GM21723 (cell line): ENCODE measurements around the gene VAV1.
"Not testable (repeated sequence)": the region's sequence is repeated elsewhere in the genome, so short reads cannot be mapped to it uniquely, and the experiment has no call there.

Experiments
- ATAC-seq: cut with Tn5 transposase; IDR thresholded peaks from one replicate; pipeline ENCODE4 v1.9.1; 2021; ENCODE audit warnings: mild to moderate bottlenecking, moderate library complexity; ENCODE audit not compliant: unreplicated experiment

Gene VAV1

DNA sequence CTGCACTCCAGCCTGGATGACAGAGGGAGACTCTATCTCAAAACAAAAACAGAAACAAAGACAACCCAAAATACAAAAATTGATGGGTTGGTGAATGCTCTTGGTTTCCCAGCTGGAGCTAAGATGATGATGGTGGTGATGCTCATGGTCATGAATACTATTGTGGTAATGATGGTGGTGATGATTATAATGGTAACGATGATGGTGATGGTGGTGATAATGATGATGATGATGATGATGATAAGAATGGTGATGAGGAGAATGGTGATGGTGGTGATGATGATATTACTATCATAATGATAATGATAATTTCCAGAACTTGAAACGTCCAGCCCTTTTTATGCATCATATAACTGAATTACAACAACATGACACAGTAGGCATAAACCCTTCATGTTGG, 40.1 kb downstream of the VAV1 start:
- no peak for ATAC-seq

DNA sequence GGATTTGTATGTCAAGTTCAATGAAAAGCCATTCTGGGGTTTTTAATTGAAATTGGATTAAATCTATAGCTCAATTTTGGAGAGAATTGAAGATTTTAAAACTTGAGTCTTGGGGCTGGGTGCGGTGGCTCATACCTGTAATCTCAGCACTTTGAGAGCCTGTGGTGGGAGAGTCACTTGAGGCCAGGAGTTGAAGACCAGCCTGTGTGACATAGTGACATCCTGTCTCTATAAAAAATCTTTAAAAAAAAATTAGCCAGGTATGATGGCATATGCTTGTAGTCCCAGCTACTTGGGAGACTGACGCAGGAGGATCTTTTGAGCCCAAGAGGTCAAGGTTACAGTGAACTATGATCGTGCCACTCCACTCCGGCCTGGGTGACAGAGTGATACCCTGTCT, 41.2 kb downstream of the VAV1 start:
- no peak for ATAC-seq

DNA sequence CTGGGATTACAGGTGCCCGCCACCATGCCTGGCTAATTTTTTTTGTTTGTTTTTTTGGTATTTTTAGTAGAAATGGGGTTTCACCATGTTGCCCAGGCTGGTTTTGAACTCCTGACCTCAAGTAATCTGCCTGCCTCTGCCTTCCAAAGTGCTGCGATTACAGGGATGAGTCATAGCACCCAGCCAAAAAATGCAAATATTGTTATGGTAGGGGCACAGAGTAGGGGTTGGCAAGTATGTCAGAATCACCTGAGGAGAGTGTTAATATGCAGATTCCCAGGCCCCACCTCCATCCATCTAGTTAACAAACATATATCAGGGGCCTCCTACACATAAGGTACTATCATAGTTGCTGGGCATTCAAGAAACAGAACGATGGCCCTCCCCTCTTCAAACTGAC, 44.7 kb downstream of the VAV1 start:
- ATAC-seq: no peak

DNA sequence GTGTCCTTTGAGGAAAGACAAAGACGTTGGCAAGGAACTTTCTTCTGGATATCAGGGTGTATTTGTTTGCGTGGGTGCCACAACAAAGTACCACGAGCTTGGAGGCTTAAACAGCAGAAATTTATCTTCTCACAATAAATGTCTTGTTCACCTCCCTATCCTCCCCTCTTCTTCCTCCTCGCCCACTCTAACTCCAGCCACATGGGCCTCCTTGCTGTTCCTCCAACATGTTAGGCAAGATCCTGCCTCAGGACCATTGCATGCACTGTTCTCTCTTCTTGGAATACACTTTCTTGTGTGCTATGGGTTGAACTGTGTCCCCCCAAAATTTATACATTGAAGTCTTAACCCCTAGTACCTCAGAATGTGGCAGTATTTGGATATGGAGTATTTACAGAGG, 45.7 kb downstream of the VAV1 start:
- ATAC-seq: no peak

DNA sequence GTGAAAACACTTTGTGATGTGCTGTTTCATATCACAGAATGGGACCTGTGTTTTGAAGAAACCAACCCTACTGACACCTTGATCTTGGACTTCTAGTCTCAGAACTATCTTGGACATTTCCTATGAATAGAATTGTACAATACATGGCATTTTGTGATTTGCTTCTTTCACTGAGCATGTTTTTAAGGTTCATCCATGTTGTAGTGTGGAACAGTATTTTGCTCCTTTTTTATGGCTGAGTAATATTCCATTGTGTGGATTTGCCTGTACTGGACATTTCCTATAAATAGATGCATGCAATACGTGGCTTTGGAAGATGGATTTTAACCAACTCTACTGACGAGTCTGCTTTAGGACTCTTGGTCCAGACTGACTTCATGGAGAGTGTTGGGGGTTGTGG, 46.8 kb downstream of the VAV1 start:
- ATAC-seq: no peak

DNA sequence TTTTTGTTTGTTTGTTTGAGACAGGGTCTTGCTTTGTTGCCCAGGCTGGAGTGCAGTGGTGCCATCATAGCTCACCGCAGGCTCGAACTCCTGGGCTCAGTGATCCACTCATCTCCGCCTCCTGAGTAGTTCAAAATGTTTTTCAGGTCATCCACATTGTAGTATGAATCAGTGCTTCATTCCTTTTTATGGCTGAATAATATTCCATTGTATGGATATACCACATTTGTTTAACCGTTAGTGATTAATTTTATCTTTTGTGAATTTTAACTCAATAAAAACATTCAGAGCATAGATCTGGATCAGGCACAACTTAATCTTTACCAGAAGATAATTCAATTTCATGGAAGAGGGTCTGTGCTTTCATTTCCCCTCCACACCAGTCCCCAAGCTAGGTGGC, 47.7 kb downstream of the VAV1 start:
- ATAC-seq: no peak

DNA sequence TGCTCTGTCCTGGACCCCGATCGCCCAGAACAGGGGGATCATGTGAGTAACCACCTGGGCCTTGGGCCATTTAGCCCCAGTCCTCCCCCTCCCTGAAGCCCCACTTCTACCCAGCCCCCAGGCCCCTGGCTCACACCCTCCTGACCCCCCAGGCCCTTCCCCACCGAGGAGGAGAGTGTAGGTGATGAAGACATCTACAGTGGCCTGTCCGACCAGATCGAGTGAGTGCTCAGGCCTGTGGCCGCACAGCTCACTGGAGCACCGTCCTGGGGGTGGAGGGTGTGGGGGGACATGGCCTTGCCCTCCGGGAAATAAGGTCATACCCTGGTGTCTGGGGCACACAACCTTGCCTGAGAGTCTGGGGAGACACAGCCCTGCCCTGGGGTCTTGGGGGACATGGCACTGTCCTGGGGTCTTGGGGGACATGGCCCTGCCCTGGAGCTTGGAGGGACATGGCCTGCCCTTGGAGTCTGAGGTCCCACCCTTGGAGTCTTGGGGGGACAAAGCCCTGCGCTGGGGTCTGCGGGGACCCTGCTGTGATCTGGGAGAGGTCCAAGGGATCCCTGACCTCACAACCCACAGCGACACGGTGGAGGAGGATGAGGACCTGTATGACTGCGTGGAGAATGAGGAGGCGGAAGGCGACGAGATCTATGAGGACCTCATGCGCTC, 49.3 kb downstream of the VAV1 start:
- ATAC-seq: no peak

DNA sequence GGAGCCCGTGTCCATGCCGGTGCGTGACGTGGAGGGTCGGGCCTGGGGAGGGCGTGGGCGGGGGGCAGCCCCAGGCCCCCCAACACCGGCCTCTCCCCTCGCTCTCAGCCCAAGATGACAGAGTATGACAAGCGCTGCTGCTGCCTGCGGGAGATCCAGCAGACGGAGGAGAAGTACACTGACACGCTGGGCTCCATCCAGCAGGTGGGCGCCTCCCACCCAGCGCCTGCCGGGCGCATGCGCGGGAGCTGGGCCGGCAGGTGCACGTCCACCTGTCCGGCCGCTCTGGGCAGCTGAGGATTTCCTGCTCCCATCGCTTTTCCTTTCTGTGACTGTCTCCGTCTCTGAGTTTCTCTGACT, 49.8 kb downstream of the VAV1 start:
- no peak for ATAC-seq

DNA sequence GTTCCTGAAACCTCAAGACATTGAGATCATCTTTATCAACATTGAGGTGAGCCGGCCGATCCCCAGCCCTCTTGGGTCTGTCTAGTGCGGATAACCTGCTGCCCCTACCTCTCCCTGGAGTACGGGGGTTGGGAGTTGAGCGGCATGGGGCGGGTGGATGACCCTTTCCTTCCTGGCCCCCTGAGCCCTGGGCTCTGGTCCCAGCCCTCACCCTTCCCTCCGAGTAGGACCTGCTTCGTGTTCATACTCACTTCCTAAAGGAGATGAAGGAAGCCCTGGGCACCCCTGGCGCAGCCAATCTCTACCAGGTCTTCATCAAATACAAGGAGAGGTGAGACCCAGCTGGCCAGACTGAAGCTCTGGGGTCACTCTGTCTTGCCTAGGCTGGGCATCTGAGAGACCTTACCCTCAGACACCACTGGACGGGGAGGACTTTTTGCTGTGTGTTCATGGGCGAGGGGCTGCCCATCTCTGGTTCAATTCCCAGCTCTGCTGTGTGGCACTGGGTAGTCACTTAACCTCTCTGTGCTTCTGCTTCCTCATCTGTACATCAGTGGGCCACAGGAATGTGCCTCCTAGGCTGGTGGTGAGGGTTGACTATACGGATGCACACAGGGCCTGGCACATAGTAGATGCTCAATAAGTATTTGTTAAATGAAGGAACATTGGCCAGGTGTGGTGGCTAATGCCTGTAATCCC, 52.7 kb downstream of the VAV1 start:
- ATAC-seq: no peak

DNA sequence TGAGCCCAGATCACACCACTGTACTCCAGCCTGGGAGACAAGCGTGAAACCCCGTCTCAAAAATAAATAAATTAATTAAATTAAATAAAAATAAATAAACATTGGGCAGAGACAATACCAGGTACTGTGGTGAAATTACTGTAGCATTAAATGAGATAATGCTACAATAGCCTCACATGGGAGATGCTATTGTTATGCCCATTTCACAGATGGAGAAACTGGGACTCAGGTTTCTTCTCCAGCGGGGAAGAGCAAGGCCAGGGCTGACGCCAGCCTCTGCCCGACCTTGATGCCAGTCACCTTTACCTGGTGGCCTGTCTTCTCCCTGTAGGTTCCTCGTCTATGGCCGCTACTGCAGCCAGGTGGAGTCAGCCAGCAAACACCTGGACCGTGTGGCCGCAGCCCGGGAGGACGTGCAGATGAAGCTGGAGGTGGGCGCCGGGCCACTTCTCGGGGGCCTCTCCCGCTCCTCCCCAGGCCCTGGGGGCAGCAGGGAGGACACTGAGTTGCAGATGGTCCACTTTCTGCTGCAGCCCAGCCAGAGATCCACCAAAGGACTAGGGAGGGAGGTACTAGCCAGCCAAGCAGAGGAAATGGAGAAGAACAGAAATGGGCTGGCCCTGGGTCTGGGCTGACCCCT, 53.9 kb downstream of the VAV1 start:
- ATAC-seq: no peak

DNA sequence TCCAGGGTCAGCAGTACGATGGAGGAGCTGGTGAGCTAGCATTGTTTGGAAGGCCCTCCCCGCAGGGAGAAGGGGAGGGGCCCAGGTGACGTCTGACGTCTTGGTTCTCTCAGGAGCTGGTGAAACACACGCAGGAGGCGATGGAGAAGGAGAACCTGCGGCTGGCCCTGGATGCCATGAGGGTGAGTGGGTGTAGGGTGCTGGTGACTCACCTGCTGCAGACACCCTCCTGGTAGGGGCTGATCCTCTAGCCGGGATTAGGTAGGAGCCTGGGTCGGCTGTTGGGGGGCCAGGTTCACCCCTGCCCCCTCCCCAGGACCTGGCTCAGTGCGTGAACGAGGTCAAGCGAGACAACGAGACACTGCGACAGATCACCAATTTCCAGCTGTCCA, 55.8 kb downstream of the VAV1 start:
- no peak for ATAC-seq

DNA sequence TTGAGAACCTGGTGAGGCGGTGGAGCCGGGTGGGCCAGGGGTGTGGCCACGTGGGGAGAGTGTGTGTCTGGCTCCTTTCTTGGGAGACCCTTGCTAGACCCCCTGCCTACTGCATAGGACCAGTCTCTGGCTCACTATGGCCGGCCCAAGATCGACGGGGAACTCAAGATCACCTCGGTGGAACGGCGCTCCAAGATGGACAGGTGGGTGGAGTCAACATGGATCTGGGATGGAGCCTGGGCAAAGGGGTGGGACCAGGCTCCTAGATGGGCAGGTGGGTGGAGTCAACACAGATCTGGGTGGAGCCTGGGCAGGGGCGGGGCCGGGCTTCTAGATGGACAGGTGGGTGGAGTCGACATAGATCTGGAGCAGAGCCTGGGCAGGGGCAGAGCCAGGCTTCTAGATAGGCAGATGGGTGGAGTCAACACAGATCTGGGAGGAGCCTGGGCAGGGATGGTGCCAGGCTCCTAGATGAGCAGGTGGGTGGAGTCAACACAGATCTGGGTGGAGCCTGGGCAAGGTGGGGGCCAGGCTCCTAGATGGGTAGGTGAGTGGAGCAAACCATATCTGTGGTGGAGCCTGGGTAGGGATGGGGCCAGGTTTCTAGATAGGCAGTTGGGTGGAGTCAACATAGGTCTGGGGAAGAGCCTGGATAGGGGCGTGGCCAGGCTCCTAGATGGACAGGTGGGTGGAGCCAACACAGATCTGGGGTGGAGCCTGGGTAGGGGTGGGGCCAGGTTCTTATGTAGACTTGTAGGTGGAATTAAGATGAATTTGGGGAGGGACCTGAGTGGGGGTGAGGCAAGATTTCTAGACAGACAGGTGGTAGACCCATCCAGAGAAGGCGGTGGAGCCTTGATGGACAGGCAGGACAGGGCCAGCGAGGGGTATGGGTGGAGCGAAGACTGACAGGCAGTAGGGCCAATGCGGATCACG, 56.5 kb downstream of the VAV1 start:
- no peak for ATAC-seq

DNA sequence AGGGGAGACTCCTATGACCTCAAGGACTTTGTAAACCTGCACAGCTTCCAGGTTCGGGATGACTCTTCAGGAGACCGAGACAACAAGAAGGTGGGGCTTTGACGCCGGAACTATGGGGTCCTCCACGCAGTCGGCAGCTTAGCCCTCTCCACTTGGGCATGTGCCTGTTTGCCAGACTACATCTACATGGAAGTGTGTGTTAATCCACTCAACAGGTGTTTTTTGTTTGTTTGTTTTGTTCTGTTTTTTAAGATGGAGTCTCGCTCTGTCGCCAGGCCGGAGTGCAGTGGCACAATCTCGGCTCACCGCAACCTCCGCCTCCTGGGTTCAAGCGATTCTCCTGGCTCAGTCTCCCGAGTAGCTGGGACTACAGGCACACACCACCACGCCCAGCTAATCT, 57.3 kb downstream of the VAV1 start:
- ATAC-seq: not testable (repeated sequence)

DNA sequence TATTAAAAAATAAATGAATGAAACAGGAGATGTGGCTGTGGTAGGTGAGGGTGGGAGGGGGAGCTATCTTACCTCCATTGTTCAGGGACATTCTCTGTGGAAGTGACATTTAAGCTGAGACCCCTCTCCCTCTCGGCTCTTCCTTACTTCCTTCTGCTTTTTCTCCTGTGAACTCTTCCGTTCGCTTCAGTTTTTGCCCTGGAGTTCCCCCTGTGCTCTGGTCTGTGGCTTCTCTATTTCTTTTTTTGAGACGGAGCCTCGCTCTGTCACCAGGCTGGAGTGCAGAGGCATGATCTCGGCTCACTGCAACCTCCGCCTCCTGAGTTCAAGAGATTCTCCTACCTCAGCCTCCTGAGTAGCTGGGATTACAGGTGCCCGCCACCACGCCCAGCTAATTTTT, 58.6 kb downstream of the VAV1 start:
- ATAC-seq: not testable (repeated sequence)

DNA sequence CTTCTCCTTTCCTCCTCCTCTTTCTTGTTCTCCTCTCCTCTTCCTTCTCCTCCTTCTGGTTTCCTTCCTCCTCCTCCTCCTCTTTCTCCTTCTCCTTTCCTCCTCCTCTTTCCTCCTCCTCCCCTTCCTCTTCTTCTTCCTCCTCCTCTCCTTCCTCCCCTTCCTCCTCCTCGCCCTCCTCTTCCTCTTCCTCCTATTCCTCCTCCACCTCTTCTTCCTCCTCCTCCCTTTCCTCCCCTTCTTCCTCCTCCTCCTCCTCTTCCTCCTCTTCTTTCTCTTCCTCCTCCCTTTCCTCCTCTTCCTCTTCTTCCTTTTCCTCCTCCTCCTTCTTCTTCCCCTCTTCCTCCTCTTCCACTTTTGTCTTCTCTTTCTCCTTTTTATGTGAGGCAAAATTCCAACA, 59.9 kb downstream of the VAV1 start:
- no peak for ATAC-seq

DNA sequence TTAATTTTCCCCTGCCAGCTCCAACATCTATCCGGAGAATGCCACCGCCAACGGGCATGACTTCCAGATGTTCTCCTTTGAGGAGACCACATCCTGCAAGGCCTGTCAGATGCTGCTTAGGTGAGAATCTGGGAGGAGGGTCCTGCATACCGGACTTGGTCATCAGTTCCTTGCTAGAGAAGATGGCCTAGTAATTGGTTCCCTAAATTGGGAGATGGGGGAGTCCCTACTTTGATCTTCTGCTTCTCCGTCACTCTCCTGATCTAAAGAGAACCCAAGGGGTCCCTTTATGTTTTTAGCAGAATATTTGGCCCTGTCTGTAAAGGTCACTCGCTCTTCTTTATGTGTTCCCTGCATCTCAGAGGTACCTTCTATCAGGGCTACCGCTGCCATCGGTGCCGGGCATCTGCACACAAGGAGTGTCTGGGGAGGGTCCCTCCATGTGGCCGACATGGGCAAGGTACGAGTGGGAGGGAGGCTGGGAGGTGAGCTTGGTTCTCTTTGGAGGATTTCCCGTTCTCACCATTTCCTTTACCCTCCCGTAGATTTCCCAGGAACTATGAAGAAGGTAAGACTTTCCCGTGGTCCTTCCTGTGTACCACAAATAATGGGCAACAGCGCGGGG, 60.8 kb downstream of the VAV1 start:
- no peak for ATAC-seq

DNA sequence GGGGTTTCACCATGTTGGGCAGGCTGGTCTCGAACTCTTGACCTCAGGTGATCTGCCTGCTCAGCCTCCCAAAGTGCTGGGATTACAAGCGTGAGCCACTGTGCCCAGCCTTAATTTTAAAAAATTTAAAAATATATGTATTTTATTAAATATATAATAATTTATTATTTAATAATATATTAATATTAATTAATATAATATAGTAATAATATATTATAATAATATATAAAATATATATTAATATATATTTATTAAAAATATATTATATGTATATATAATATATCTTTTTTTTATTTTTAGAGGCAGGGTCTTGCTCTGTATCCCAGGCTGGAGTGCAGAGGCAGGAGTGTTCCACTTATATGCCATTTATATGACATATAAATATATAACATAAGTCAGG, 61.9 kb downstream of the VAV1 start:
- no peak for ATAC-seq

DNA sequence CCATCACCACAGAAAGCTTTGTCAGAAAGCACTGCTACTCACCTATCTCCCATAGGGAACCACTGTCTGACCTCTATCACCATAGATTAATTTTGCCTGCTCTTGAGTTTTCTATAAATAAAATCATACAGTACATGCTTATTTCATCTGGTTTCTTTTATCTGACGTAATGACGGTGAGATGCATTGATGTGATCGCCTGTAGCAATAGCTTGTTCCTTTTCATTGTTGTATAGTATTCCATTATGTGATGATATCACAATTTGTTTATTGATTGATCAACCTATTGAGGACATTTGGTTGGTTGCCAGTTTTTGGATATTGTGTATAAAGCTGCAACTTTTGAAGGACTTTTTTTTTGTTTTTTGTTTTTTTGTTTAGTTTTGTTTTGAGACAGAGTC, 63.0 kb downstream of the VAV1 start:
- ATAC-seq: no peak

DNA sequence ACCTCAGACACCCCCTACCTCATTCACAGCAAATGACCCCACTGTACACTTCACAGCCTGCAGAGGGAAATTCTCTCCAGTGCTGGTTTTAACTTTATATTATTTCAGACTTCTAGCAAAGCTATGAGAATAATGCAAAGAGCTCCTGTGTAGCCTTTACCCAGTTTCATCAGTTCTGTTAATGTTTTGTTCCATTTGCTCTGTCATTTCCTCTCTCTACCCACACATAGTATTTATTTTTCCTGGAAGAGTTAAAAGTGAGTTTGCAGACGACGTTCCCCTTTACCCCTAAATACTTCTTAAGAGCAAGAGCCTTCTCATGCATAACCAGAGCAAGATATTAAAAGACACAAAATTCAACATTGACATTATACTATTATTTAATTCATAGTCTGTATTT, 65.0 kb downstream of the VAV1 start:
- ATAC-seq: no peak

DNA sequence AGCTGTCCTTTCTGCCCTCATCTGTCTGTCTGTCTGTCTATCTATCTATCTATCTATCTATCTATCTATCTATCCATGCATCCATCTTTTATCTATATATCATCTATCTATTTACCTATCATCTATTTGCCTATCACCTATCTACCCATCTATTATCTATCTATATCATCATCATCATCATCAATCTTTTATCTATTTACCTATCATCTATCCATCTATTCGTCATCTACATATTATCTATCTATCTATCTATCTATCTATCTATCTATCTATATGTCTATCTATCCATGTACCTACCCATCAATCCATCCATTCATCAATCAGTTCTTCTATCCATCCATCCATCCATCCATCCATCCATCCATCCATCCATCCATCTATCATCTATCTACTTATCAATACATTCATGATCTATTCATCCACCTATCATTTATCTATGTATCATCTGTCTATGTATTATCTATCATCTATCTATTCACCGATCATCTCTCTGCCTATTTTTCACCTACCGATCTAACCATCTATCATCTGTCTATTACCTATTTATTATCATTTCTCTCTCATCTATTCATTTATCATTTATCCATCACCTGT, 65.7 kb downstream of the VAV1 start:
- no peak for ATAC-seq
